ENCODE data around the gene NARF. TPM values are rescaled to one million over a fixed set of nuclear protein-coding genes. Genes with fewer than 3 reads are reported as not detected.
"Not testable (repeated sequence)": the region's sequence is repeated elsewhere in the genome, so short reads cannot be mapped to it uniquely, and the experiment has no call there.

The NARF gene
- total RNA-seq, 2 donors from 2014 or later = 86.2 to 94.4 TPM

DNA sequence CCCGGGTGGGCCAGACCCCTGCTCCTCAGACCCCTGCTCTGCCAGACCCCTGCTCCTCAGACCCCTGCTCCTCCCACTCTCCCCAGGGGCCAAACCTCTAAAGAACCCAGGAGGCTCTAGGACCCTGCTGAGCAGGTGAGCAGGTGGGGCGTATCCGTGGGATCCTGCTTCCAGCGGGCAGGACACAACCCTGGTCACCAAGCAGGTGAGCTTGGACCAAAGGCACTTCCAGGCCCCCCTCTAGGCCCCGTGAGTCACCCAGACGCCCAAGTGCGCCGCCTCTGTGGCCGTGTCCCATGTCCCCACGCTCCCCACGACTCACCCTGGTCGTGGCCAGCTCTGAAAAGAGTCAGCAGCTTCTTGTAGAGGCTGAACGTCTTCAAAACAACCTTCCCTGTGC is 13.0 kb upstream of the NARF start:
- no peak for DNase-seq
- Mint-ChIP-seq H3K4me3 (no peak overlapping the region), H3K27me3 (no peaks in the 10 kb centered on the region), H3K27ac (peak overlapping the region; percentile 62), H3K4me1 (peaks cover 13% of the 10 kb centered on the region), H3K36me3 (ENCODE audit: low read depth) (peaks cover 2% of the 10 kb centered on the region)
- no peak for ATAC-seq
- no peaks in the 10 kb centered on the region for H3K9me3 ChIP-seq (ENCODE audit: control insufficient read depth, low read length, poor library complexity, severe bottlenecking)

DNA sequence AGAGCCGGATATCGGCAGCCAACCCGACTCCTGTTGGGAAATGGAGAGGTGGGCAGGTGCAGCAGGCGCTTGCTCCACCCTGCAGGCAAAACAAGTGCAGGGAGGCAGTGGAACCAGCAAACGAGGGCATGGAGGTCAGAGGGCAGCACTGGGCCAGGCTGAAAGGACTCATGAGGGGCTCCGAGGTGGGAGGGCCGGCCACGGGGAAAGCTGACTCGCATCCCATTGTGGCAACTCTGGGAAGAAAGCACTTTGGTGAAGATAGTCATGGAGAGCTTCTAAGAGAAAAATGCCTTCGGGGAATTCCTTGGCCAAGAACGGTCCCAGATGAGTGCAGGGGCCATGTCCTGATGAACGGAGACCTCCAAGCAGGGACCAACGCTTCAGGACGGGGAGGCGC is 12.4 kb upstream of the NARF start:
- peaks cover 2% of the 10 kb centered on the region for H3K36me3 Mint-ChIP-seq (ENCODE audit: low read depth)
- H3K27me3 Mint-ChIP-seq = no peaks in the 10 kb centered on the region
- no peak overlapping the region for H3K4me3 Mint-ChIP-seq
- peaks cover 16% of the 10 kb centered on the region for H3K4me1 Mint-ChIP-seq
- DNase-seq (no peak), ATAC-seq (no peak)
- H3K9me3 ChIP-seq (ENCODE audit: control insufficient read depth, low read length, poor library complexity, severe bottlenecking) = no peaks in the 10 kb centered on the region
- peak overlapping the region; percentile 62 for H3K27ac Mint-ChIP-seq

GRCh38 chr17:82446649-82447048 is 11.9 kb upstream of the NARF start:
- no peak overlapping the region for H3K4me3 Mint-ChIP-seq
- peaks cover 21% of the 10 kb centered on the region for H3K4me1 Mint-ChIP-seq
- no peaks in the 10 kb centered on the region for H3K9me3 ChIP-seq (ENCODE audit: control insufficient read depth, low read length, poor library complexity, severe bottlenecking)
- no peaks in the 10 kb centered on the region for H3K27me3 Mint-ChIP-seq
- H3K36me3 Mint-ChIP-seq (ENCODE audit: low read depth) = peaks cover 2% of the 10 kb centered on the region
- ATAC-seq (no peak), DNase-seq (no peak)
- H3K27ac Mint-ChIP-seq = peak overlapping the region; percentile 83

- Mint-ChIP-seq H3K27me3 (no peaks in the 10 kb centered on the region), H3K27ac (peak overlapping the region; percentile 83), H3K4me3 (no peak overlapping the region), H3K4me1 (peaks cover 24% of the 10 kb centered on the region), H3K36me3 (ENCODE audit: low read depth) (peaks cover 2% of the 10 kb centered on the region)
- H3K9me3 ChIP-seq (ENCODE audit: control insufficient read depth, low read length, poor library complexity, severe bottlenecking) = no peaks in the 10 kb centered on the region
- no peak for DNase-seq
- ATAC-seq = no peak
Measured at GRCh38 chr17:82447876-82448275, 10.7 kb upstream of the NARF start.

DNA sequence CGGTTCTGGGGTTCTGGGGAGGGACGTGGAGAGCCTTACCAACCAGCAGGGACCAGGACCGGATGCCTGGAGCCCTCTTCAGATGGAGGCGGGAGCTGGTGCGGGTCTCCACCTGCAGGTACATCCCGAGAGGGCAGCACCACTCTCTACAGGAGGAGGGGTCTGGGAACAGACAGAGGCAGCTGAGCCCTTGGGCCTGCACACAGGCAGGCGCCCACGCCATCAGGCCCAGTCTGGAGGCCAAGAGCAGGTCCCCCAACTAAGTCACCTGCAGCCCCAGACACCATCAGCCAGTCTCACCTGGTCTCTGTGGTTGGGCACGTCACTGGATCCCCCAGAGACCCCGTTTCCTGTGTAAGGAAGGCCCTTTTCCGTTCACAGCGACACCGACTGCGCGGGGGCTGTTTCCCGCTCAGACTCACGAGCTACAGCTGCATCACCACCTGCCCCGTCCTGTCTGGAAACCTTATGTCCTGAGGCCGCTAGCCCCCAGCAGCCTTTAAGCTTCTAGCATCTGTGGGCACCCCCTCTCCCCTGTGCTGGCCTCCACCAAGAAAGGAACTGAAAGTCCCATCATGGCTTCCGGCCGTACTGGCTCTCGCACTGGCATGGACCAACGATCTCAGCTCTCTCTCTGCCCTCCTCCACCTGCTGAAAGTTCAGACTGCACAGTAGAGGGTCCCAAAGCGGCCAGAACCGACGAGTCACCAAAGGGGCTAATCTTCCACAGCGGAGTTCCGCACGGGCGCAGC is 9.2 kb upstream of the NARF start:
- H3K9me3 ChIP-seq (ENCODE audit: control insufficient read depth, low read length, poor library complexity, severe bottlenecking) = no peaks in the 10 kb centered on the region
- Mint-ChIP-seq H3K4me3 (peak overlapping the region; percentile 95), H3K4me1 (peaks cover 26% of the 10 kb centered on the region), H3K27me3 (no peaks in the 10 kb centered on the region), H3K27ac (peak overlapping the region; percentile 96), H3K36me3 (ENCODE audit: low read depth) (peaks cover 2% of the 10 kb centered on the region)
- ATAC-seq (peak; percentile 59), DNase-seq (peak; percentile 41 to 63 (median 42))

DNA sequence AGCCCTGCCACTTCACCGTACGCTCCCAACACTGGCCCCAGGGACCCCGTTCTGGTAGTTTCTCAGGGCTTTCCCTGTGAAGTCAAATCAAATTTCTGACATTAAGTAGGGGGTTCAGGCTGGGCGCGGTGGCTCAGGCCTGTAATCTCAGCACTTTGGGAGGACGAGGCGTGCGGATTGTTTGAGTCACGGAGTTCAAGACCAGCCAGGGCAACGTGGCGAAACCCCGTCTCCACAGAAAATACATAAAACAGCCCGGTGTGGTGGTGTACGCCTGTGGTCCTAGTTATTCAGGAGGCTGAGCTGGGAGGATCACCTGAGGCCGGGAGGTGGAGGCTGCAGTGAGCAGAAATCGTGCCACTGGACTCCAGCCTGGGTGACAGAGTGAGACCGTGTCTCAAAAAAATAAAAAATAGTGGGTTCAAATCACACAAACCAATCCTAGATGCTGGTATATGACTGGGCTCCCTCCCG is 8.6 kb upstream of the NARF start:
- H3K4me3 Mint-ChIP-seq = peak overlapping the region; percentile 95
- H3K27me3 Mint-ChIP-seq = no peaks in the 10 kb centered on the region
- no peaks in the 10 kb centered on the region for H3K9me3 ChIP-seq (ENCODE audit: control insufficient read depth, low read length, poor library complexity, severe bottlenecking)
- H3K27ac Mint-ChIP-seq = peak overlapping the region; percentile 96
- ATAC-seq (peak; percentile 14), DNase-seq (peak in 1 of 3 donors; percentile 21)
- peaks cover 26% of the 10 kb centered on the region for H3K4me1 Mint-ChIP-seq
- peaks cover 2% of the 10 kb centered on the region for H3K36me3 Mint-ChIP-seq (ENCODE audit: low read depth)

DNA sequence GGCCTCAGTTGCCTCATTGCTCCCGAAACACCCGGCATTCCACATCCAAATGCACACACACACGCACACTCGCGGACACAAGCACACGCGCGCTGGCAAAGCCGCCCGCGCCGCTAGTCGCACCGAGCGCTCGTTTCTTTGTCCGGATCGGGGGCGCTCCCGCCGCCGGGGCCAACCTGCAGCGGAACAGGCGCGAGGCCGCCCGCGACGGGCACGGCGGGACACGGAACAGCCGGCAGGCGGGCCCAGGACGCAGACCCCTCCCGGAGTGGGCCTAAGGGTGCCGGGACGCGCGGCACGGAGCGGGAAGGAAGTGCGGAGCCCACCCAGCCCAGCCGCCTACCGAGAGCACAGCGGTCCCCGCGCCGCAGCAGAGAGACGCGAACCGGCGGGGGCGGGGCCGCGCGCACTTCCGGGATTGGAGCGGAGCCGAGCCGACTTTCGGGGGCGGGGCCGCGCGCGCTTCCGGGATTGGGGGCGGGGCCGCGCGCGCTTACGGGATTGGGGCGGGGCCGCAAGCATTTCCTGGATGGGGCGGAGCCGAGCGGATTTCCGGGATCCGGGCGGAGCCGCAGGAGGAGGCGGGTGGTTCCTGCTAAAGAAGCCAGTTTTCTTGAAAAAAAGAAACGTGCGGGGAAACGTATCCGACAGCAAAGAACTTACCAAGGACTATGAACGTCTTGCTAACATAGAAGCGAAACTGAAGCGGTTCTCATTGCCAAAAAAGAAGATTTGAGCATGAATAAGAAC is 8.0 kb upstream of the NARF start, which contains the start of gene CYBC1:
Gene CYBC1 (minus strand): TSS at position 396 of the 750 bp plus-strand sequence. CDS start 1,498 bp downstream, outside the sequence.
- H3K9me3 ChIP-seq (ENCODE audit: control insufficient read depth, low read length, poor library complexity, severe bottlenecking) = no peaks in the 10 kb centered on the region
- H3K27ac Mint-ChIP-seq = peak within 1 kb of the TSS; percentile 96
- H3K4me3 Mint-ChIP-seq = peak within 1 kb of the TSS; percentile 95
- H3K27me3 Mint-ChIP-seq = no peaks in the 10 kb centered on the region
- peaks cover 26% of the 10 kb centered on the region for H3K4me1 Mint-ChIP-seq
- peaks cover 2% of the 10 kb centered on the region for H3K36me3 Mint-ChIP-seq (ENCODE audit: low read depth)
- ATAC-seq = peak; percentile 77
- DNase-seq = peak; percentile 90 to 98 (median 95)

DNA sequence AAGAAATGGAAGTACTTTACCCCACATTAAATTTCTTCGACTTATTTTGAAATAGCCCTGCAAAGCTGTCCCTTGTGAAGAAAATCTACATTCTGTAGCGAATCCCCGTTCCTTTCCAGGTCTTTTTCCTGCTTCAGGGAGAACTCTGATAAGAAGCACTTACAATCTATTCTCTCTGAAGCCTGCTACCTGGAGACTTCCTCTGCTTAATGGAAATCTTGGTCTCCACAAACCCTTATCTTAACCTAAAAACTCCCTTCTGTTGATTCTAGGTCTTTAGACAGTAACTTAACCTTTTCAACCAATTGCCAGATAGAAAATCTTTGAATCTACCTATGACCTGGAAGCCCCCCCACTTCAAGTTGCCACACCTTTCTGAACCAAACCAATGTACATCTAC is 6.4 kb upstream of the NARF start:
- H3K27me3 Mint-ChIP-seq = no peaks in the 10 kb centered on the region
- ATAC-seq (no peak), DNase-seq (no peak)
- peak overlapping the region; percentile 50 for H3K4me3 Mint-ChIP-seq
- peaks cover 2% of the 10 kb centered on the region for H3K36me3 Mint-ChIP-seq (ENCODE audit: low read depth)
- H3K9me3 ChIP-seq (ENCODE audit: control insufficient read depth, low read length, poor library complexity, severe bottlenecking) = no peaks in the 10 kb centered on the region
- peaks cover 29% of the 10 kb centered on the region for H3K4me1 Mint-ChIP-seq
- peak overlapping the region; percentile 96 for H3K27ac Mint-ChIP-seq

DNA sequence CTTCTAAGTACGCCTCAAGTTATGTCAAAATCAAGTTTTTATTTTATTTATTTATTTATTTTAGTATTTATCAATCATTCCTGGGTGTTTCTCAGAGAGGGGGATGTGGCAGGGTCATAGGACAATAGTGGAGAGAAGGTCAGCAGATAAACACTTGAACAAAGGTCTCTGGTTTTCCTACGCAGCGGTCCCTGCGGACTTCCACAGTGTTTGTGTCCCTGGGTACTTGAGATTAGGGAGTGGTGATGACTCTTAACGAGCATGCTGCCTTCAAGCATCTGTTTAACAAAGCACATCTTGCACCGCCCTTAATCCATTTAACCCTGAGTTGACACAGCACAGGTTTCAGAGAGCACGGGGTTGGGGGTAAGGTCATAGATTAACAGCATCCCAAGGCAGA is 5.4 kb upstream of the NARF start:
- not testable (repeated sequence) for H3K27ac Mint-ChIP-seq; DNase-seq; H3K9me3 ChIP-seq (ENCODE audit: control insufficient read depth, low read length, poor library complexity, severe bottlenecking); H3K27me3 Mint-ChIP-seq; ATAC-seq; H3K4me3 Mint-ChIP-seq; H3K36me3 Mint-ChIP-seq (ENCODE audit: low read depth)
- H3K4me1 Mint-ChIP-seq = peaks cover 30% of the 10 kb centered on the region

DNA sequence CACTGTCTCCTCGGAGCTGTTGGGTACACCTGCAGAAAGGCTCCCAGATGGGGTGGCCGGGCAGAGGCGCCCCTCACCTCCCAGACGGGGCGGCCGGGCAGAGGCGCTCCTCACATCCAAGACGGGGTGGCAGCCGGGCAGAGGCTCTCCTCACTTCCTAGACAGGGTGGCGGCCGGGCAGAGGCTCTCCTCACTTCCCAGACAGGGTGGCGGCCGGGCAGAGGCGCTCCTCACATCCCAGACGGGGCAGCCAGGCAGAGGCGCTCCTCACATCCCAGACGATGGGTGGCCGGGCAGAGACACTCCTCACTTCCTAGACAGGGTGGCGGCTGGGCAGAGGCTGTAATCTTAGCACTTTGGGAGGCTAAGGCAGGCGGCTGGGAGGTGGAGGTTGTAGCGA is 4.8 kb upstream of the NARF start:
- peaks cover 30% of the 10 kb centered on the region for H3K4me1 Mint-ChIP-seq
- not testable (repeated sequence) for H3K27me3 Mint-ChIP-seq, H3K27ac Mint-ChIP-seq

GRCh38 chr17:82457073-82457928 is 1.2 kb upstream of the NARF start:
- no peaks in the 10 kb centered on the region for H3K9me3 ChIP-seq (ENCODE audit: control insufficient read depth, low read length, poor library complexity, severe bottlenecking)
- H3K36me3 Mint-ChIP-seq (ENCODE audit: low read depth) = peaks cover under 1% of the 10 kb centered on the region
- peak overlapping the region; percentile 93 for H3K4me3 Mint-ChIP-seq
- no peak for DNase-seq
- H3K27ac Mint-ChIP-seq = peak overlapping the region; percentile 92
- H3K4me1 Mint-ChIP-seq = peaks cover 24% of the 10 kb centered on the region
- ATAC-seq = no peak
- H3K27me3 Mint-ChIP-seq = no peaks in the 10 kb centered on the region

More for the DNA sequence above, 4.8 kb upstream of the NARF start:
- not testable (repeated sequence) for H3K36me3 Mint-ChIP-seq (ENCODE audit: low read depth); H3K4me3 Mint-ChIP-seq; DNase-seq; ATAC-seq; H3K9me3 ChIP-seq (ENCODE audit: control insufficient read depth, low read length, poor library complexity, severe bottlenecking)

GRCh38 chr17:82457929-82458178 is 687 bp upstream of the NARF start:
- H3K4me3 Mint-ChIP-seq = peak overlapping the region; percentile 93
- H3K27me3 Mint-ChIP-seq = no peaks in the 10 kb centered on the region
- peak overlapping the region; percentile 92 for H3K27ac Mint-ChIP-seq
- DNase-seq (no peak), ATAC-seq (no peak)
- H3K9me3 ChIP-seq (ENCODE audit: control insufficient read depth, low read length, poor library complexity, severe bottlenecking) = no peaks in the 10 kb centered on the region
- peaks cover 4% of the 10 kb centered on the region for H3K36me3 Mint-ChIP-seq (ENCODE audit: low read depth)
- peaks cover 27% of the 10 kb centered on the region for H3K4me1 Mint-ChIP-seq

GRCh38 chr17:82458885-82459424 is 414 bp downstream of the NARF start:
- DNase-seq (peak in 2 of 3 donors; percentile 18 to 25), ATAC-seq (no peak)
- peak overlapping the region; percentile 90 for H3K27ac Mint-ChIP-seq
- H3K27me3 Mint-ChIP-seq = no peaks in the 10 kb centered on the region
- H3K9me3 ChIP-seq (ENCODE audit: control insufficient read depth, low read length, poor library complexity, severe bottlenecking) = no peaks in the 10 kb centered on the region
- H3K36me3 Mint-ChIP-seq (ENCODE audit: low read depth) = peaks cover 6% of the 10 kb centered on the region
- H3K4me3 Mint-ChIP-seq = peak overlapping the region; percentile 93
- H3K4me1 Mint-ChIP-seq = peaks cover 34% of the 10 kb centered on the region
